K562 (cell line): Measurements from ENCODE around the gene VANGL1. TPM values are rescaled to one million over a fixed set of nuclear protein-coding genes. Genes with fewer than 3 reads are reported as not detected.

Experiments
- ADNP ChIP-seq: fragments of 200-800 bp; sonication (Bioruptor generic); IDR thresholded peaks from 2 replicates; pipeline ENCODE4 v1.6.1; 2016; ENCODE audit warnings: missing genetic modification characterization, missing compliant biosample characterization
- BCOR ChIP-seq: fragments of 450-650 bp; IDR thresholded peaks from 2 replicates; pipeline ENCODE4 v1.6.1; 2016
- CHD2 ChIP-seq: IDR thresholded peaks from 2 replicates; pipeline ENCODE4 v1.6.1; 2011; ENCODE audit warnings: low read depth, low read length
- CTBP1 ChIP-seq: fragments of 450-650 bp; IDR thresholded peaks from 2 replicates; pipeline ENCODE4 v1.6.1; 2016; ENCODE audit warnings: borderline replicate concordance
- FOSL1 ChIP-seq: fragments of 200-800 bp; sonication (Bioruptor generic); conservative IDR thresholded peaks from 2 replicates; pipeline ENCODE4 v1.6.1; 2016; ENCODE audit warnings: missing genetic modification characterization, missing compliant biosample characterization
- ILK ChIP-seq: fragments of 450-650 bp; IDR thresholded peaks from 2 replicates; pipeline ENCODE4 v1.6.1; 2016; ENCODE audit warnings: missing genetic modification characterization, low read depth, mild to moderate bottlenecking, missing compliant biosample characterization, moderate library complexity, borderline replicate concordance
- JUND ChIP-seq, 2 experiments: IDR thresholded peaks; 2 replicates in 1 of 2; 3 replicates in 1 of 2; pipeline ENCODE4 v1.6.1; 2011; ENCODE audit warnings: borderline replicate concordance in 2 of 2, low read depth in 2 of 2, low read length in 2 of 2, improper control_type of control experiment in 1 of 2, missing biosample characterization in 1 of 2, missing genetic modification characterization in 1 of 2, missing genetic modification reagents in 1 of 2
- RBM25 ChIP-seq: fragments of 200-400 bp; formaldehyde crosslinking; IDR thresholded peaks from 2 replicates; pipeline ENCODE4 v1.6.1; 2018; ENCODE audit warnings: low read length, low read depth, moderate library complexity; ENCODE audit not compliant: severe bottlenecking
- SMAD4 ChIP-seq: fragments of 250-450 bp; sonication (Bioruptor Pico); conservative IDR thresholded peaks from 2 replicates; pipeline ENCODE4 v1.8.0; 2021; ENCODE audit warnings: inconsistent platforms, mild to moderate bottlenecking, moderate library complexity
- U2AF1 ChIP-seq: fragments of 200-400 bp; formaldehyde crosslinking; optimal IDR thresholded peaks from 2 replicates; pipeline ENCODE3; 2017; ENCODE audit warnings: mild to moderate bottlenecking, low read depth, low read length, moderate library complexity
- ZNF282 ChIP-seq: sonication (generic); formaldehyde crosslinking; IDR thresholded peaks from 2 replicates; pipeline ENCODE4 v1.8.1; 2023; ENCODE audit warnings: missing genetic modification reagents
- ZNF76 ChIP-seq: fragments of 250-450 bp; sonication (Bioruptor Pico); IDR thresholded peaks from 2 replicates; pipeline ENCODE4 v1.4.0; 2020; ENCODE audit warnings: mild to moderate bottlenecking, moderate library complexity, borderline replicate concordance
- polyA plus RNA-seq, 8 experiments: library from polyadenylated mRNA; depleted of rRNA in 4 of 8; stranded (reverse) in 5 of 8; unstranded in 3 of 8; fragments of >200 nt; fragmentation: Nextera tagmentation in 2 of 8; fragmentation: Illumina TruSeq in 1 of 8; extraction: Ambion mirVana in 2 of 8; extraction: Trizol in 1 of 8; gene quantifications; 2 replicates each; pipeline versions ENCODE4 v1.2.1 to v1.2.3, GENCODE V29; 2011 to 2014; ENCODE audit warnings: inconsistent platforms in 1 of 8, missing spikeins in 1 of 8
- total RNA-seq, 7 experiments: library from RNA; depleted of rRNA in 6 of 7; stranded (reverse); fragments of >200 nt in 6 of 7; fragmentation: Illumina TruSeq in 2 of 7; extraction: Trizol in 2 of 7; gene quantifications; 2 replicates each; pipeline versions ENCODE4 v1.2.1 to v1.2.3, GENCODE V29; 2011 to 2021; ENCODE audit warnings: low replicate concordance in 1 of 7
- TF ChIP-seq, protein P1 (sequence below), 2 experiments: fragments of 450-650 bp in 1 of 2; sonication (generic) in 1 of 2; formaldehyde crosslinking in 1 of 2; IDR thresholded peaks in 1 of 2; conservative IDR thresholded peaks in 1 of 2; 2 replicates each; pipeline versions ENCODE4 v1.6.1 to v1.8.1; 2016 to 2023; ENCODE audit warnings: mild to moderate bottlenecking in 2 of 2, moderate library complexity in 2 of 2, inconsistent platforms in 1 of 2, missing genetic modification reagents in 1 of 2
- TF ChIP-seq, protein P2 (sequence below), 2 experiments: IDR thresholded peaks in 1 of 2; conservative IDR thresholded peaks in 1 of 2; 2 replicates each; pipeline ENCODE4 v1.6.1; 2016; ENCODE audit warnings: low read depth in 2 of 2, mild to moderate bottlenecking in 1 of 2, missing compliant biosample characterization in 1 of 2, missing genetic modification characterization in 1 of 2, moderate library complexity in 1 of 2
- TF ChIP-seq, protein P3 (sequence below), 2 experiments: fragments of 200-800 bp in 1 of 2; sonication (Bioruptor generic) in 1 of 2; sonication (generic) in 1 of 2; formaldehyde crosslinking in 1 of 2; IDR thresholded peaks in 1 of 2; conservative IDR thresholded peaks in 1 of 2; 2 replicates each; pipeline versions ENCODE4 v1.5.0 to v1.6.1; 2016 to 2020; ENCODE audit warnings: missing compliant biosample characterization in 1 of 2, missing genetic modification characterization in 1 of 2, missing genetic modification reagents in 1 of 2
- TF ChIP-seq, protein P4 (sequence below): fragments of 450-650 bp; IDR thresholded peaks from 2 replicates; pipeline ENCODE4 v1.6.1; 2016
- TF ChIP-seq, protein P5 (sequence below): sonication (generic); formaldehyde crosslinking; IDR thresholded peaks from 2 replicates; pipeline ENCODE4 v1.8.0; 2023; ENCODE audit warnings: mild to moderate bottlenecking, missing genetic modification reagents

The VANGL1 gene
- total and polyA plus RNA-seq, 9 of the 15 experiments (the other 6 are each of a cell fraction or from before 2014, with no cell fraction given) = 0.90 to 12.8 (median 9.6) TPM

DNA sequence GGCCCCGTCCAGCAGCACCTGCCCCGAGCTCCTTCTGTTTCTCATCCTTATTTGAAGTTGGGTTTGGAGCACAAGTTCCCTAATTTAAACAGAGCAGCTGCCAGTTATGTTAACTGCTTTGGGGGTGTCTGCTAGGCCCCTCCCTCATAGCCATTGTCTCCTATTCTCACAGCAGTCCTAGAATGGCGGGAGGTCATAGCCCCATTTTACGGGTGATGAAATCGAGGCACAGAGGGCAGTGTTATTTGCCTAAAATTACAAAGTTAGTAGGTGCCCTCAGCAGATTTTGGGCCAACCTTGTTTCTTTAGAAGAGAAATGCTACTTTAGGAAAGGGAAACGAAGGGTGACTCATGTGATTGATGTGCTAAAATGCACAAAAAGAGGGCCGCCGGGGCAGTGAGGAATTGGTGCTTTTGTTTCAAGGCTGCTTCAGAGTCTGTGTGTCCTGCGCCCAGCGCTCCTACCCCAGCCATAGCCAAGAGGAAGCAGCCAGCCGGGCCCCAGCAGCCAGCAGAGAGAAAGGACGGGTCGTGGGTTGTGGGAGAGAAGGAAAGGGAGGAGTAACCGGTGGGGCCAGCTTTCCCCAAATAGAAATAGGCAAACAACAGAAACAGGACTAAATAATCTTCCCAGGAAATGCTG, 13.0 kb downstream of the VANGL1 start (continued):
- TF ChIP-seq, protein P1, sequence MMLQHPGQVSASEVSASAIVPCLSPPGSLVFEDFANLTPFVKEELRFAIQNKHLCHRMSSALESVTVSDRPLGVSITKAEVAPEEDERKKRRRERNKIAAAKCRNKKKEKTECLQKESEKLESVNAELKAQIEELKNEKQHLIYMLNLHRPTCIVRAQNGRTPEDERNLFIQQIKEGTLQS (IDR thresholded peaks at IDR 0.05) = peak; percentile 59
- TF ChIP-seq, protein P1 (CRISPR knock-in tag; conservative IDR thresholded peaks at IDR 0.05) = no peak
- TF ChIP-seq, protein P2, sequence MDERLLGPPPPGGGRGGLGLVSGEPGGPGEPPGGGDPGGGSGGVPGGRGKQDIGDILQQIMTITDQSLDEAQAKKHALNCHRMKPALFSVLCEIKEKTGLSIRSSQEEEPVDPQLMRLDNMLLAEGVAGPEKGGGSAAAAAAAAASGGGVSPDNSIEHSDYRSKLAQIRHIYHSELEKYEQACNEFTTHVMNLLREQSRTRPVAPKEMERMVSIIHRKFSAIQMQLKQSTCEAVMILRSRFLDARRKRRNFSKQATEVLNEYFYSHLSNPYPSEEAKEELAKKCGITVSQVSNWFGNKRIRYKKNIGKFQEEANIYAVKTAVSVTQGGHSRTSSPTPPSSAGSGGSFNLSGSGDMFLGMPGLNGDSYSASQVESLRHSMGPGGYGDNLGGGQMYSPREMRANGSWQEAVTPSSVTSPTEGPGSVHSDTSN (CRISPR knock-in tag; IDR thresholded peaks at IDR 0.05; ENCODE audit: low read depth) = no peak
- TF ChIP-seq, protein P2 (tag; conservative IDR thresholded peaks at IDR 0.05; ENCODE audit: low read depth) = 0 out of 2 replicates have a peak, but pooled peaks have one; percentile 19
- TF ChIP-seq ADNP (tag) (0 out of 2 replicates have a peak, but pooled peaks have one; percentile 16), SMAD4 (CRISPR knock-in tag) (peak; percentile 23; the same call in 1 of the 2 replicates), ZNF76 (CRISPR knock-in tag) (no peak), BCOR (peak; percentile 42; the same call in 1 of the 2 replicates), ZNF282 (CRISPR knock-in tag) (no peak), ILK (tag) (no peak), FOSL1 (tag) (0 out of 2 replicates have a peak, but pooled peaks have one; percentile 23), JUND (IDR thresholded peaks at IDR 0.05; ENCODE audit: borderline replicate concordance, low read depth, low read length) (peak; percentile 35; the same call in 1 of the 2 replicates), JUND (tag; IDR thresholded peaks at IDR 0.05; ENCODE audit: borderline replicate concordance, low read depth, low read length) (no peak), RBM25 (peak; percentile 49), CTBP1 (0 out of 2 replicates have a peak, but pooled peaks have one; percentile 9), U2AF1 (no peak), CHD2 (no peak)
- TF ChIP-seq, protein P3, sequence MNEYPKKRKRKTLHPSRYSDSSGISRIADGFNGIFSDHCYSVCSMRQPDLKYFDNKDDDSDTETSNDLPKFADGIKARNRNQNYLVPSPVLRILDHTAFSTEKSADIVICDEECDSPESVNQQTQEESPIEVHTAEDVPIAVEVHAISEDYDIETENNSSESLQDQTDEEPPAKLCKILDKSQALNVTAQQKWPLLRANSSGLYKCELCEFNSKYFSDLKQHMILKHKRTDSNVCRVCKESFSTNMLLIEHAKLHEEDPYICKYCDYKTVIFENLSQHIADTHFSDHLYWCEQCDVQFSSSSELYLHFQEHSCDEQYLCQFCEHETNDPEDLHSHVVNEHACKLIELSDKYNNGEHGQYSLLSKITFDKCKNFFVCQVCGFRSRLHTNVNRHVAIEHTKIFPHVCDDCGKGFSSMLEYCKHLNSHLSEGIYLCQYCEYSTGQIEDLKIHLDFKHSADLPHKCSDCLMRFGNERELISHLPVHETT (CRISPR knock-in tag; conservative IDR thresholded peaks at IDR 0.05 in 1 of 2, IDR thresholded peaks at IDR 0.05 in 1 of 2) = peak in 1 of 2 experiments; percentile 8; a peak in 1 of 4 replicates
- TF ChIP-seq, protein P4, sequence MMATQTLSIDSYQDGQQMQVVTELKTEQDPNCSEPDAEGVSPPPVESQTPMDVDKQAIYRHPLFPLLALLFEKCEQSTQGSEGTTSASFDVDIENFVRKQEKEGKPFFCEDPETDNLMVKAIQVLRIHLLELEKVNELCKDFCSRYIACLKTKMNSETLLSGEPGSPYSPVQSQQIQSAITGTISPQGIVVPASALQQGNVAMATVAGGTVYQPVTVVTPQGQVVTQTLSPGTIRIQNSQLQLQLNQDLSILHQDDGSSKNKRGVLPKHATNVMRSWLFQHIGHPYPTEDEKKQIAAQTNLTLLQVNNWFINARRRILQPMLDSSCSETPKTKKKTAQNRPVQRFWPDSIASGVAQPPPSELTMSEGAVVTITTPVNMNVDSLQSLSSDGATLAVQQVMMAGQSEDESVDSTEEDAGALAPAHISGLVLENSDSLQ = peak; percentile 52
- TF ChIP-seq, protein P5, sequence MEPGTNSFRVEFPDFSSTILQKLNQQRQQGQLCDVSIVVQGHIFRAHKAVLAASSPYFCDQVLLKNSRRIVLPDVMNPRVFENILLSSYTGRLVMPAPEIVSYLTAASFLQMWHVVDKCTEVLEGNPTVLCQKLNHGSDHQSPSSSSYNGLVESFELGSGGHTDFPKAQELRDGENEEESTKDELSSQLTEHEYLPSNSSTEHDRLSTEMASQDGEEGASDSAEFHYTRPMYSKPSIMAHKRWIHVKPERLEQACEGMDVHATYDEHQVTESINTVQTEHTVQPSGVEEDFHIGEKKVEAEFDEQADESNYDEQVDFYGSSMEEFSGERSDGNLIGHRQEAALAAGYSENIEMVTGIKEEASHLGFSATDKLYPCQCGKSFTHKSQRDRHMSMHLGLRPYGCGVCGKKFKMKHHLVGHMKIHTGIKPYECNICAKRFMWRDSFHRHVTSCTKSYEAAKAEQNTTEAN (CRISPR knock-in tag) = no peak
